ENCODE data around the gene C4orf50. TPM values are rescaled to one million over a fixed set of nuclear protein-coding genes. Genes with fewer than 3 reads are reported as not detected.

Gene C4orf50
- total and polyA plus RNA-seq, 2 experiments from 2014 or later: 0.06 to 0.31 TPM

DNA sequence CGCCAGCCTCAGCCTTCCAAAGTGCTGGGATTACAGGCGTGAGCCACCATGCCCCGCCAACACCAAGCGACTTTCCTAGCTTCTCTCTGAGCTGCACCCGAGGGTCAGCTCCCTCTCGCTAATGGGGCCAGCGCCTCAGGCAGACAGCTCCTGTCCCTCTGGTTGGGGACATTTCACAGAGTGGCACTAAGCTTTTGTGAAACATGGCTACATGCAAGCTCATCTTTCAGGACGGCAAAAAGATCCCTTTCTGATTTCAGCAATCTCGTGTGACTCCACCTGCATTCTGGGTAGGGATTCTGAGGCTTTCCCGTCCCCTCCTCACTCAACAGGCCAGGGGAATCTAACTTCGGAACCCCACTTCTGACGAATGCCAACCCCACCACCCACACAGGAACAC is 31.0 kb upstream of the C4orf50 start:
- H3K27me3 Mint-ChIP-seq (ENCODE audit: insufficient read depth, low read depth, poor library complexity): no peaks in the 10 kb centered on the region
- no peaks in the 10 kb centered on the region for H3K27me3 ChIP-seq (ENCODE audit: insufficient read depth)

More for the DNA sequence above, 31.0 kb upstream of the C4orf50 start:
- no peak overlapping the region for H3K27ac ChIP-seq (ENCODE audit: low read depth)
- Mint-ChIP-seq H3K27ac (no peak overlapping the region), H3K36me3 (ENCODE audit: low read depth) (no peaks in the 10 kb centered on the region), H3K4me3 (no peak overlapping the region), H3K9me3 (no peaks in the 10 kb centered on the region), H3K4me1 (peaks cover 4% of the 10 kb centered on the region; the same call in 1 of the 3 replicates)
- H3K36me3 ChIP-seq (ENCODE audit: insufficient read depth): no peaks in the 10 kb centered on the region
- TF ChIP-seq POLR2AphosphoS5 (IDR thresholded peaks at IDR 0.05; ENCODE audit: low read depth) (no peak), CREB1 (CRISPR knock-in tag; IDR thresholded peaks at IDR 0.05; ENCODE audit: low read depth) (no peak), STAT1 (IDR thresholded peaks at IDR 0.05; ENCODE audit: unreplicated experiment) (no peak), NANOG (IDR thresholded peaks at IDR 0.05; ENCODE audit: borderline replicate concordance) (no peak), ZNF331 (CRISPR knock-in tag; IDR thresholded peaks at IDR 0.05; ENCODE audit: low read depth) (no peak), EZH2 (IDR thresholded peaks at IDR 0.05; ENCODE audit: low read depth, unreplicated experiment) (no peak), ZNF114 (CRISPR knock-in tag; IDR thresholded peaks at IDR 0.05) (no peak), EZH2phosphoT487 (IDR thresholded peaks at IDR 0.05; ENCODE audit: unreplicated experiment) (no peak)
- TF ChIP-seq, protein P1, sequence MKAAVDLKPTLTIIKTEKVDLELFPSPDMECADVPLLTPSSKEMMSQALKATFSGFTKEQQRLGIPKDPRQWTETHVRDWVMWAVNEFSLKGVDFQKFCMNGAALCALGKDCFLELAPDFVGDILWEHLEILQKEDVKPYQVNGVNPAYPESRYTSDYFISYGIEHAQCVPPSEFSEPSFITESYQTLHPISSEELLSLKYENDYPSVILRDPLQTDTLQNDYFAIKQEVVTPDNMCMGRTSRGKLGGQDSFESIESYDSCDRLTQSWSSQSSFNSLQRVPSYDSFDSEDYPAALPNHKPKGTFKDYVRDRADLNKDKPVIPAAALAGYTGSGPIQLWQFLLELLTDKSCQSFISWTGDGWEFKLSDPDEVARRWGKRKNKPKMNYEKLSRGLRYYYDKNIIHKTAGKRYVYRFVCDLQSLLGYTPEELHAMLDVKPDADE (IDR thresholded peaks at IDR 0.05): no peak
- TF ChIP-seq, protein P2, sequence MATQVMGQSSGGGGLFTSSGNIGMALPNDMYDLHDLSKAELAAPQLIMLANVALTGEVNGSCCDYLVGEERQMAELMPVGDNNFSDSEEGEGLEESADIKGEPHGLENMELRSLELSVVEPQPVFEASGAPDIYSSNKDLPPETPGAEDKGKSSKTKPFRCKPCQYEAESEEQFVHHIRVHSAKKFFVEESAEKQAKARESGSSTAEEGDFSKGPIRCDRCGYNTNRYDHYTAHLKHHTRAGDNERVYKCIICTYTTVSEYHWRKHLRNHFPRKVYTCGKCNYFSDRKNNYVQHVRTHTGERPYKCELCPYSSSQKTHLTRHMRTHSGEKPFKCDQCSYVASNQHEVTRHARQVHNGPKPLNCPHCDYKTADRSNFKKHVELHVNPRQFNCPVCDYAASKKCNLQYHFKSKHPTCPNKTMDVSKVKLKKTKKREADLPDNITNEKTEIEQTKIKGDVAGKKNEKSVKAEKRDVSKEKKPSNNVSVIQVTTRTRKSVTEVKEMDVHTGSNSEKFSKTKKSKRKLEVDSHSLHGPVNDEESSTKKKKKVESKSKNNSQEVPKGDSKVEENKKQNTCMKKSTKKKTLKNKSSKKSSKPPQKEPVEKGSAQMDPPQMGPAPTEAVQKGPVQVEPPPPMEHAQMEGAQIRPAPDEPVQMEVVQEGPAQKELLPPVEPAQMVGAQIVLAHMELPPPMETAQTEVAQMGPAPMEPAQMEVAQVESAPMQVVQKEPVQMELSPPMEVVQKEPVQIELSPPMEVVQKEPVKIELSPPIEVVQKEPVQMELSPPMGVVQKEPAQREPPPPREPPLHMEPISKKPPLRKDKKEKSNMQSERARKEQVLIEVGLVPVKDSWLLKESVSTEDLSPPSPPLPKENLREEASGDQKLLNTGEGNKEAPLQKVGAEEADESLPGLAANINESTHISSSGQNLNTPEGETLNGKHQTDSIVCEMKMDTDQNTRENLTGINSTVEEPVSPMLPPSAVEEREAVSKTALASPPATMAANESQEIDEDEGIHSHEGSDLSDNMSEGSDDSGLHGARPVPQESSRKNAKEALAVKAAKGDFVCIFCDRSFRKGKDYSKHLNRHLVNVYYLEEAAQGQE (IDR thresholded peaks at IDR 0.05; ENCODE audit: unreplicated experiment): no peak
- TF ChIP-seq, protein P3, sequence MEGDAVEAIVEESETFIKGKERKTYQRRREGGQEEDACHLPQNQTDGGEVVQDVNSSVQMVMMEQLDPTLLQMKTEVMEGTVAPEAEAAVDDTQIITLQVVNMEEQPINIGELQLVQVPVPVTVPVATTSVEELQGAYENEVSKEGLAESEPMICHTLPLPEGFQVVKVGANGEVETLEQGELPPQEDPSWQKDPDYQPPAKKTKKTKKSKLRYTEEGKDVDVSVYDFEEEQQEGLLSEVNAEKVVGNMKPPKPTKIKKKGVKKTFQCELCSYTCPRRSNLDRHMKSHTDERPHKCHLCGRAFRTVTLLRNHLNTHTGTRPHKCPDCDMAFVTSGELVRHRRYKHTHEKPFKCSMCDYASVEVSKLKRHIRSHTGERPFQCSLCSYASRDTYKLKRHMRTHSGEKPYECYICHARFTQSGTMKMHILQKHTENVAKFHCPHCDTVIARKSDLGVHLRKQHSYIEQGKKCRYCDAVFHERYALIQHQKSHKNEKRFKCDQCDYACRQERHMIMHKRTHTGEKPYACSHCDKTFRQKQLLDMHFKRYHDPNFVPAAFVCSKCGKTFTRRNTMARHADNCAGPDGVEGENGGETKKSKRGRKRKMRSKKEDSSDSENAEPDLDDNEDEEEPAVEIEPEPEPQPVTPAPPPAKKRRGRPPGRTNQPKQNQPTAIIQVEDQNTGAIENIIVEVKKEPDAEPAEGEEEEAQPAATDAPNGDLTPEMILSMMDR (conservative IDR thresholded peaks at IDR 0.05; ENCODE audit: low read depth in 2 of 2): no peak
- TF ChIP-seq, protein P4, sequence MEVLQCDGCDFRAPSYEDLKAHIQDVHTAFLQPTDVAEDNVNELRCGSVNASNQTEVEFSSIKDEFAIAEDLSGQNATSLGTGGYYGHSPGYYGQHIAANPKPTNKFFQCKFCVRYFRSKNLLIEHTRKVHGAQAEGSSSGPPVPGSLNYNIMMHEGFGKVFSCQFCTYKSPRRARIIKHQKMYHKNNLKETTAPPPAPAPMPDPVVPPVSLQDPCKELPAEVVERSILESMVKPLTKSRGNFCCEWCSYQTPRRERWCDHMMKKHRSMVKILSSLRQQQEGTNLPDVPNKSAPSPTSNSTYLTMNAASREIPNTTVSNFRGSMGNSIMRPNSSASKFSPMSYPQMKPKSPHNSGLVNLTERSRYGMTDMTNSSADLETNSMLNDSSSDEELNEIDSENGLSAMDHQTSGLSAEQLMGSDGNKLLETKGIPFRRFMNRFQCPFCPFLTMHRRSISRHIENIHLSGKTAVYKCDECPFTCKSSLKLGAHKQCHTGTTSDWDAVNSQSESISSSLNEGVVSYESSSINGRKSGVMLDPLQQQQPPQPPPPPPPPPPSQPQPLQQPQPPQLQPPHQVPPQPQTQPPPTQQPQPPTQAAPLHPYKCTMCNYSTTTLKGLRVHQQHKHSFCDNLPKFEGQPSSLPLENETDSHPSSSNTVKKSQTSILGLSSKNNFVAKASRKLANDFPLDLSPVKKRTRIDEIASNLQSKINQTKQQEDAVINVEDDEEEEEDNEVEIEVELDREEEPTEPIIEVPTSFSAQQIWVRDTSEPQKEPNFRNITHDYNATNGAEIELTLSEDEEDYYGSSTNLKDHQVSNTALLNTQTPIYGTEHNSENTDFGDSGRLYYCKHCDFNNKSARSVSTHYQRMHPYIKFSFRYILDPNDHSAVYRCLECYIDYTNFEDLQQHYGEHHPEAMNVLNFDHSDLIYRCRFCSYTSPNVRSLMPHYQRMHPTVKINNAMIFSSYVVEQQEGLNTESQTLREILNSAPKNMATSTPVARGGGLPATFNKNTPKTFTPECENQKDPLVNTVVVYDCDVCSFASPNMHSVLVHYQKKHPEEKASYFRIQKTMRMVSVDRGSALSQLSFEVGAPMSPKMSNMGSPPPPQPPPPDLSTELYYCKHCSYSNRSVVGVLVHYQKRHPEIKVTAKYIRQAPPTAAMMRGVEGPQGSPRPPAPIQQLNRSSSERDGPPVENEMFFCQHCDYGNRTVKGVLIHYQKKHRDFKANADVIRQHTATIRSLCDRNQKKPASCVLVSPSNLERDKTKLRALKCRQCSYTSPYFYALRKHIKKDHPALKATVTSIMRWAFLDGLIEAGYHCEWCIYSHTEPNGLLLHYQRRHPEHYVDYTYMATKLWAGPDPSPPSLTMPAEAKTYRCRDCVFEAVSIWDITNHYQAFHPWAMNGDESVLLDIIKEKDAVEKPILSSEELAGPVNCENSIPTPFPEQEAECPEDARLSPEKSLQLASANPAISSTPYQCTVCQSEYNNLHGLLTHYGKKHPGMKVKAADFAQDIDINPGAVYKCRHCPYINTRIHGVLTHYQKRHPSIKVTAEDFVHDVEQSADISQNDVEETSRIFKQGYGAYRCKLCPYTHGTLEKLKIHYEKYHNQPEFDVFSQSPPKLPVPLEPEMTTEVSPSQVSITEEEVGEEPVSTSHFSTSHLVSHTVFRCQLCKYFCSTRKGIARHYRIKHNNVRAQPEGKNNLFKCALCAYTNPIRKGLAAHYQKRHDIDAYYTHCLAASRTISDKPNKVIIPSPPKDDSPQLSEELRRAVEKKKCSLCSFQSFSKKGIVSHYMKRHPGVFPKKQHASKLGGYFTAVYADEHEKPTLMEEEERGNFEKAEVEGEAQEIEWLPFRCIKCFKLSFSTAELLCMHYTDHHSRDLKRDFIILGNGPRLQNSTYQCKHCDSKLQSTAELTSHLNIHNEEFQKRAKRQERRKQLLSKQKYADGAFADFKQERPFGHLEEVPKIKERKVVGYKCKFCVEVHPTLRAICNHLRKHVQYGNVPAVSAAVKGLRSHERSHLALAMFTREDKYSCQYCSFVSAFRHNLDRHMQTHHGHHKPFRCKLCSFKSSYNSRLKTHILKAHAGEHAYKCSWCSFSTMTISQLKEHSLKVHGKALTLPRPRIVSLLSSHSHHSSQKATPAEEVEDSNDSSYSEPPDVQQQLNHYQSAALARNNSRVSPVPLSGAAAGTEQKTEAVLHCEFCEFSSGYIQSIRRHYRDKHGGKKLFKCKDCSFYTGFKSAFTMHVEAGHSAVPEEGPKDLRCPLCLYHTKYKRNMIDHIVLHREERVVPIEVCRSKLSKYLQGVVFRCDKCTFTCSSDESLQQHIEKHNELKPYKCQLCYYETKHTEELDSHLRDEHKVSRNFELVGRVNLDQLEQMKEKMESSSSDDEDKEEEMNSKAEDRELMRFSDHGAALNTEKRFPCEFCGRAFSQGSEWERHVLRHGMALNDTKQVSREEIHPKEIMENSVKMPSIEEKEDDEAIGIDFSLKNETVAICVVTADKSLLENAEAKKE (CRISPR knock-in tag; IDR thresholded peaks at IDR 0.05): no peak
- ATAC-seq (no peak), DNase-seq (ENCODE audit: low spot score) (no peak)
- H2AFZ ChIP-seq: no peak overlapping the region
- H3K4me3 ChIP-seq: no peak overlapping the region
- no peaks in the 10 kb centered on the region for H3F3A ChIP-seq (replicated peaks; ENCODE audit: low read depth)
- no peaks in the 10 kb centered on the region for H4K20me1 ChIP-seq (replicated peaks; ENCODE audit: insufficient read depth)
- no peaks in the 10 kb centered on the region for H3K9me2 ChIP-seq (ENCODE audit: insufficient read depth)
- no peaks in the 10 kb centered on the region for H3K4me1 ChIP-seq (ENCODE audit: insufficient read depth)
- H3K4me2 ChIP-seq: no peak overlapping the region
- no peaks in the 10 kb centered on the region for H3K79me2 ChIP-seq (replicated peaks; ENCODE audit: insufficient read depth)

All from GM23338 (cell line).